Head of caudate nucleus (tissue), 42 donors: Measurements from ENCODE around the gene RPS6KA4.
A peak's percentile ranks its signal among the peaks of the same experiment; 100 is the strongest.

Source experiments
- DNase-seq, 42 donors: peaks; one replicate each; pipeline versions ENCODE4 v3.0.0 to v3.0.0-alpha.2; 2020 to 2021; ENCODE audit warnings: mixed read lengths in 7 of 42
- intact Hi-C: fragments of 100-400 bp; cut with DNase I; formaldehyde crosslinking; loops from one replicate; pipeline ENCODE4 v1.15.0; 2022

Gene RPS6KA4

DNA sequence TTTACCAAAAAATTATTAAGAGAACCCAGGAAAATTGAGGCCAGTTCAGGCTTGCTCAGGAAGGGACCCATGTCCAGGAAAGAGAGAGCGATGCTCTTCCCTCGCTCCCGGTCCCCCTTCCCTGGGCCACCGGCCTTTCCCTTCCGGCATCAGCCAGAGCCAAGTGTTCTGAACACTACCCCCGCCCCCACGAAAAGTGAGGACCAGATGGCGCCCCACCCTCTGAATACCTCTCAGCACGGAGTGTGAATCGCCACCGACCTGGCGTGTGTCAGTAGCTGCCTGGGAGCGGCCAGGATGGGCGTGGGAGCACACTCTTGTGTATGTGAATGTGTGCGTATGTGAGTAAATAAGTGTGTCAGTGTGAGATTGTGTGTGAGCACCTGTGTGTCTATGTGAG is 20.2 kb downstream of the RPS6KA4 start:
- DNase-seq = no peak
- intact Hi-C loops = no loop called here

DNA sequence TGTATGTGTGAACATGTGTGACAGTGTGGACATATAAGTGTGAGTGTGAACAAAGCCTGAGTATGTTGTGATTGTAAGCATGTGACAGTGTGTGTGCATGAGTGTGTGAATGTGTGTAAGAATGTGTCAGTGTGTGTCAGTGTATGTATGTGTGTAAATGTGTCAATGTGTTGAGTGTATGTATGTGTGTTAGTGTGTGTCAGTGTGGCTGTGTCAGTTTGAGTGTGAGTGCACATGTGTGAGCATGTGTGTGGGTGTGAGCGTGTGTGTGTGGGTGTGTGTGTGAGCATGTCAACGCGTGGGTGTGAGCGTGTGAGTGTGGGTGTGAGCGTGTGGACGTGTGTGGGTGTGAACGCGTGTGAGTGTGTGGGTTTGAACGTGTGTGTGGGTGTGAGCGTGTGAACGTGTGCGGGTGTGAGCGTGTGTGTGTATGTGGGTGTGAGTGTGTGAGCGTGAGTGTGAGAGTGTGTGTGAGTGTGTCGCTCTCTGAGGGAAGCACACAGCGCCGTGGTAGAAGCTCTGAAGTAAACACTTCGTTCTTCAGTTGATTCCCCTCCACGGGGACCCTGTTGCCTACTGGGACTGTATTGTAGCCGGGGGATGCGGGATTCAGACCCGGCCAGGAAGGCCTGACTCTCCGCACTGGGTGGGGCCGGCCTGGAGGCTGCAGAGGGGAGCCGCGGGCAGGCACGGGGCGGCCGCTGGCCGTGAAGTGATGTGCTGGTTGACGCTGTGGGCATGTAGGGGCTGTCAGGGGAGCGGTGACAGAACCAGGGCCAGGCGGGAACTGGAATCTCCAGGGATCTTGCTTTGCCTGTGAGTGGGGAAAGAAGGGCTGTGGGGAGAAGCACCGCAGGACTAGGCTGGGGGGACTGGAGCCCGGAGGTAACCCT is 21.1 kb downstream of the RPS6KA4 start:
- no peak for DNase-seq
- intact Hi-C loops = no loop called here

DNA sequence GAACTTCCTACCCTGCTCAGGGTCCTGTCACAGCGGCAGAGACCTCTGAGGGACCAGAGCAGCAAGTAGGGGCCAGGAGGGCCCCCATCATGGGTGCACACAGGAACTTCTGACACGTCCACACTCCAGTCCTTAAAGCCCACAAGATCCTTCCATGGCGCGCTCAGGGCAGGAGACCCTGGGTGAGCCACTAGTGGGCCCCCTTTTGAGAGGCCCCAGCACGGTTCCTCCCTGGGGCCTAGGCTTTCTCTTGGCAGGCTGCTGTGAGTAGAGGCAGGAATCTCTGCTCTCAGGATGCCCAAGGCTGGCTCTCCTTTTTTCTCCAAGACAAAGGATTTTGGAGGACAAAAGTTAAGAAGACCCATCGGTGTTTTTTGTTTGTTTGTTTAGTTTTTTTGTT is 22.4 kb downstream of the RPS6KA4 start:
- DNase-seq = no peak
- intact Hi-C loops = no loop called here

DNA sequence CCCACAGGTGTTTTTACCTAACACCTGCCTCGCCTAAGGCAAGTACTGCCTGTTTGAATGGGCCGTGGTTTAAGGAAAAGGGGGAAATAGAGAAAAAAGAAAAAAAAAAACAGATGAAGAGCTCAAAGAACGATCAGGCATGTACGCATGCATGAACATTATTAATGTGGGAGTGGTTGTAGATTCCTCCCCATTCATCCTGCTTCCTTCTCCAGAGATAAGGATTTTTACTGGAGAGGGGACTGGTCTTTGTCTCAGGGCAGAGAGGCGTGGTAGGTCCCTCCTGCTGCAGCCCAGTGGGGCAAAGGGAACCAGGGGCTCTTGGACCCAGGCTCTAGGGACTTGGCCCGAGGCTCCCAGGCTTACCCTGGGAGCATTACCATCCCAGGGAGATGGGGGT is 23.1 kb downstream of the RPS6KA4 start:
- DNase-seq = no peak
- intact Hi-C loops = no loop called here

DNA sequence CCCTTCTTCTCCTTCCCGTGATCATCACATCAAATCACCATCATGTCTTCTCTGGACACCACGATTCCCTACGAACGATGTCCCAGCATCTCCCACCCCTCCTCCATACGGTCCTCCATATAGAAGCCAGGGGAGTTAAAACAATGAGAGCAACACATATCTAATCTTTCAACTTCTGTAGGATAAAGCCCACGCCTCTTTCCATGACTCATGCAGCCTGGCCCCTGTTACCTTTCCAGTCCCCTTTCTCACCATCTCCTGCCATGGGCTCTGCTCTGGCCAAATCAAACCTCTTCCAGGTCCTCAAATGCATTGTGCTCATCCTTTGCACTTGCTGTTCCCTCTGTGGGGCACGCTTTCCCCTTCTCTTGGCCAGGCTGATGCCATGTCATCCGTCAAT is 23.6 kb downstream of the RPS6KA4 start:
- intact Hi-C loops = no loop called here

DNA sequence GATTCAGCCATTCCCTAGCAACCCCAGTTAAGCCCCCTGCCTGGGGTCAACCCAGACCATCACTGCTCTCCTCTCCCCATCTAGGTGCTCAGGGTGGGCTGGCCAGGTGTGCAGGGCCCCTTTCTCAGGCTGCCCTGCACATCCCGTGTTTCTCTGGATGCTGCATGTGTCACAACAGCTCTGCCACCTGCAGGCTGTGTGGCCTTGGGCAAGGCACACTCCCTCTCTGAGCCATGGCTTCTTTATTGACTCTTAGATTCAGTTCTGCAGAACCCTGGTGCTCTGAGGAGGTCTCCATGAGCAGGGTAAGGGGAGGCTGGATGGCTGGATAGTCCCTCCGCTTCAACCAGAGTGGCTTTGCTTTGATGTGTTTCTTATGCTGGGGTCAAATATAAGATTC is 24.6 kb downstream of the RPS6KA4 start:
- intact Hi-C loops = no loop called here
- no peak for DNase-seq

More for the DNA sequence above, 23.6 kb downstream of the RPS6KA4 start:
- DNase-seq = no peak

DNA sequence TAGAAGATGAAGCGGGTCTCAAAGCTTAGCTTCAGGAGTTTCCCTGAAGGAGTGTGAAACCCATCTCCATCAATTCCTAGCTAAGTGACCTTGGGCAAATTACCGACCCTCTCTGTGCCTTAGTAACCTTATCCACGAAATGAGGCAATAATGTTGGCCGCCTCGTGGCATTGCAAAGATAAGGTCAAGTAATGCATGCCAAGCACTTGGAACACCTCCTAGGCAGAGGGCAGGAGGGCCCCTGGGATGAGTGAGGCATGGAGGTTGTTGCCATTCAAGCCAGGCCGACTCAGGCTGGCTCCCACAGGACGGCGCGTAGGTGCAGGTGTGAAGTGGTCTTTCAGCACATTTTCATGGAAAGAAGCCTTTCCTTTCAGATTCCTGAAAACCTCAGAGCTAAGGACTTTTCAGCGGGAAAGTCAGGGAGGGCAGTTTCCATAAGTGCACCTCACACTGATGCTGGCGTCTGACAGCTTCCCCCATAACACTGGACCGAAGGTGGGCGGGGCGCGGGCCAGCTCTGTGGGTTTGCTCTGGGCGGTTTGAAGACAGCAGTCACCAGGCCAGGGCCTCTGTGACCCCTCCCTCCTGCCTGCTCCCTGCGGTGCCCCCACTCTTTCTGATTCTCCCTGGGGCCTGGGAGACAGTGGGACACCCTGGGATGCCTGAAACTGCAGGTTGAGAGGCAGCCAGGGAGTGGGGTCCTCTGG is 25.2 kb downstream of the RPS6KA4 start:
- intact Hi-C loops = no loop called here
- no peak for DNase-seq

DNA sequence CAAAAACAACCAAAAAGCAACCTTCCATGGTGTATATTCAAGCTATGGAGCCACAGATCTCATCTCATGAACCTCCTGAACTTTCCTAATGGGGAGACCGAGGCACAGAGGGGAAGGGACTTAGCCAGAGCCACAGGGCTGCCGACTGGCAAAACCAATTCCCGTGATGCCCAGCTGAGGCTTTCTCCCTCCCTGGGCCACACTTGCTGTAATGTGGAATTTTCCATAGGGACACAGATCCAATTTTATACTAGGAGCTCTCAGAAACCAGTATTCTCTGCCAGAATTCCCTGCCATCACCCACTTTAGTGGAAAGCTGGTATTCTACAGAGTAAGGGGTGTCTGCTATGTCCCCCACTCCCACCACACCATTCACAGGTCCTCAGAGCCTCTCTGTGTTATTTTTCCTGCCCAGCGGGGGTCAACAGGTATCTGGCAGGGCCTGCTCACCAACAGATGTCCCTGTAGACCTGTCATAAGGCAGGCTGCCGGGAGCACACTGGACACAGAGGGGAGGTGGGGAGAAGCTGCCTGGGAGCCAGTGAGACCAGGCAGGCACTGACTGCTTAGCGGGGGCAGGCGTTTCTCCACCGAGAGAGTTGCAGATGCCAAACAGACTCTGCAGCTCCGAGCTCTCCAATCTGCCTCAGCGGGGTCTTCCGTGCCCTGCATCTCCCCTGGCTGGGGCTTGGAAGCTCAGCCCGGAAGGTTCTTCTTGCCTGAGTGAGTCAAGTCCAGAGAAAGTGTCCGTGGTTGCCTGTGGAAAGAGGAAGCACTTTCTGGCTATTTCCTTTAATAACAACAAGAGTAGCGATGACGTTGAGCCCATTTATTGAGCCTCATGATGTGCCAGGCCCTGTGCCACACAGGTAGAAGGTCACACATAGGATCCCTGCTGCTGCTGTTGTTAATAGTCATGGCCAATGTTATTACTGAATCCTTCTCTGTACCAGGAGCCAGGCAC is 26.3 kb downstream of the RPS6KA4 start:
- intact Hi-C loops = no loop called here
- peak in 5 of 42 donors; percentile 8 to 38 (median 13) for DNase-seq

DNA sequence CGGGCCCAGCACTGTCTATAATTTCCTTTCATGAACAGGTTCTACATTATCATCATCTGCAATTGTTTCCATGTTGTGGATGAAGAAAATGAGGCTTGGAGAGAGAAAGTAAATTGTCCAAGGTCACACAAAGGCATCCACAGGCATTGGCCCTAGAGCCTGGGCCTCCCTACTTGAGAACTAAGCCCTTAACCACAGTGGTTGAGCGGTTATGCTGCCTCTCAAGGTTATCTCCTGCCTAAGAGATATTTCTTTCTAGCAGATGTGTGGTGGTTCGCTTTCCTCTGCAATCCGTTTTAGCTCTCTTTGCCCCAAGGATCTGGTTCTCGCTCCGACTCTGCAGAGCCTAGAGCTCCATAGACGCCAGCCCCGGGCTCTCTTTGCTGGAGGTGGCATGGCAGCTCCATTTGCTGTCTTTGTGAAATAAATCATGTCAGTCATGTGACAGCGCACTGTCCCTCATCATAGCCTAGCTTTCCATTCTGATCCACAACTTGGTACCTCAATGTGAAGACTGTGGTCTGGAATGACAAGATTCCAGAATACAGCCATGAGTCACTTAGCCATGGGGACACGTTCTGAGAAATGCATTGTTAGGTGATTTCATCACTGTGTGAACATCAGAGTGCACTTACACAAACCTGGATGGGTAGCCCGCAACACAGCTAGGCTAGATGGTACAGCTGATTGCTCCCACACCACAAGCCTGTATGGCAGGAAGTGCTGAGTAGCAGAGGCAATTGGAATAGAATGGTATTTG is 27.2 kb downstream of the RPS6KA4 start:
- intact Hi-C loops = no loop called here
- DNase-seq = no peak

DNA sequence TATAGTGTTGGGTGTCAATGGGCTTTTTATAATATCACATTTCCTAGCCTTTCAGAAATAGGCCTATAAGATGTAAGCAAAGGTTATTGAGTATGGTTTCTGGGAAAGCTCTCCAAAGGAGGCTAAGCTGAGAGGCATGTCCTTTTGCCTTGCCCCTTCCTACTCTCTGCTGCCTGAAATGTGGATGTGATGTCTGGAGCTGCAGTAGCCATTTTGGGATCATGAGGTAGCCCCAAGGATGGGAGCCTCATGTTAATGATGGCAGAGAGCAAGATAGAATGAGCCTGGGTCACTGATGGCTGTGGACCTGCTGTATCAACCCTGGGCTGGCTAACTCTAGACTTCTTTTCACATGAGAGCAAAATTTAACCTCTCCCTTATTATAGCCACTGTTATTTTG is 29.0 kb downstream of the RPS6KA4 start:
- intact Hi-C loops = no loop called here
- DNase-seq = no peak

DNA sequence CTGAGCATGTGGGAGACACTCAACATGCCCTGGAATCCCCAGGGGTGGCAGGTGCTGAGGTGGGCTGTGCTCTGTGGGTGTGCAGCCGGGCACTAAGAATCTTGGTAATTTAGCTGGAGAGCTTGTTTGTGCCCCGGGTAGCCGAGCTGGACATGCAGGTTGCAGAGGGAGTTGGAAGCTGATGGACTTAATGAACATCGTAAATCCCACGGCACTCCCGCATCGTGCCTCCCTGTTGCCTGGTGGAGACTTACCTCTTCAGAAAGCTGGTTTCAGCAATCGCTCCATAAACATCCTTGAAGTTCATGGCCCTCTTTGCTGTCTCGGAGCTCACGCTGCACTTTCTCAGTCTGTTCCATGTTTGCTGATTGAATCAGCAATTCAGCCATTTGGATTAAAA is 29.9 kb downstream of the RPS6KA4 start:
- intact Hi-C loops = no loop called here
- DNase-seq = no peak

DNA sequence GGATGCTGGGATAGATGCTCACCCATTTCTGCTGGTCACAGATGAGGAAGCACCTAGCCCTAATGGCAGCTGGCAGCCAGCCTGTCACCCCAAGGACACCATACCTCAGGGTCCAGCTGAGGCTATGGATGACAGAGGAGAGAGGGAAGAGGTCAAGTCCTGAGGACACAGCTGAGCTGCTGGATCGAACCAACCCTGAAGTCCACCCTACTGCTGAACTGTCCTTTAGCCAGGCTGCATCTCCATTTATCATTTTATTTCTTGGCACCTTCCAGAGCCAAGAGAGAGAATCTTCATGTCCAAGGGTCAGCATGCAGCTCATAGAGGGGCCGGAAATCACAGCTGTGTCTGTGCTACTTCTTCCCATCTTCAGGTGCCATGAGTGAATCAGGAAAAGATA is 30.9 kb downstream of the RPS6KA4 start:
- intact Hi-C loops = no loop called here
- DNase-seq = no peak

DNA sequence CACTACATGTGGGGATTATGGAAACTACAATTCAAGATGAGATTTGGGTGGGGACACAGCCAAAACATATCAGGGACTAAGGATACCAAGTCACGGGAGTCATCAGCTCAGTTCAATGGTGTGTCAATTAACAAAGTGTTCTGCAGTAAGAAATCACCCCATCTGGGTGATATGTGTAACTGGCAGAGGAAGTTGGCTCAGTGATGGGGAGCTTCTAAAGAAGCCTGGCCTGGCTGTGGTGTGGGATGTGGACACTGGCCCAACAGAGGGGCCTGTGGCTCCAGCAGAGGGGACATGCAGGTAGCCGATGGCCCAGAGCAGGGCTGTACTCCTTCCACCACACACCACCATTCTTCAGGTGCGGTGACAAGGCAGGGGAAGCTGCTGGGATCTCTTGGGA is 31.6 kb downstream of the RPS6KA4 start:
- intact Hi-C loops = no loop called here
- no peak for DNase-seq

DNA sequence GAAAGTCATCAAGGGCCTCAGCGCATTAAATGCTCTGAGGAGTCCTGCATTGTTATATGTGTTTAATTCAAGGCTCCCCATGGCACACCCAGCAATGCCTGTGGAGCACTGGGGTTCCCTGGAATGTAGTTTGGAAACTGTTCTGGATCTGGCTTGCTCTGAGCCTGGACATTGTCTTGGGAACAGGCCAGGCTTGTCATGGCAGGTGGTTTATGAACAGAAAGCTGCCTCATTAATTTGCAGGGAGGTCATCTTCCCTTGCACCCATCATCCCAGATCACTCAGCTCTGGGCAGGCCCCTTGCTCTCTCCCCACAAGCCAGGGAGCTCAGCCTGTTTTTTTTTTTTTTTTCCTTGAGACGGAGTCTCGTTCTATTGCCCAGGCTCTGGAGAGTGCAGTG is 32.9 kb downstream of the RPS6KA4 start:
- intact Hi-C loops = no loop called here
- no peak for DNase-seq

DNA sequence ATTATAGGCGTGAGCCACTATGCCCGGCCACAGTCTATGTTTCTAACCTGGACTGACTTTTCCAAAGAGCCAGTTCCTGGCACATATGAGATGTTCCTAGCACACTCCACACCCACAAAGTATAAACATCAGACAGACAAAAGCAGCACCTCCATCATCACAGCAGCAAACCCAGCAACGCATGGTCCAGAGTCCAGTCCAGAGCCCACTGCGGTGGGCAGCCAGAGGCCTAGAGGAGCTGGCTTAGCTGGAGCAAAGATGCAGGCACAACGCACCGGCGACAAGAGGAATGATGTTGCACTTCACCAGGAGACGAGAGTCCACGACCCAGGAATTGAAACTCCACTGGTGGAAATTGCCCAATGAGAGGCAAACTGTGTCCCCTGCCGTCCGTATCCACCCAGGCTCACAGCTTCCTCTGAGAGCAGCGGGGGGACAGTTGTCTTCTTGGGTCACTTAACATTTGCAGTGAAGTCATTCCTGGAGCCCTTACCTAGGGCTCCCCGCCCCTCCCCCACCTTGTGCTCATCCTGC is 36.6 kb downstream of the RPS6KA4 start:
- peak in 9 of 42 donors; percentile 6 to 55 (median 13) for DNase-seq
- intact Hi-C loops = no loop called here

DNA sequence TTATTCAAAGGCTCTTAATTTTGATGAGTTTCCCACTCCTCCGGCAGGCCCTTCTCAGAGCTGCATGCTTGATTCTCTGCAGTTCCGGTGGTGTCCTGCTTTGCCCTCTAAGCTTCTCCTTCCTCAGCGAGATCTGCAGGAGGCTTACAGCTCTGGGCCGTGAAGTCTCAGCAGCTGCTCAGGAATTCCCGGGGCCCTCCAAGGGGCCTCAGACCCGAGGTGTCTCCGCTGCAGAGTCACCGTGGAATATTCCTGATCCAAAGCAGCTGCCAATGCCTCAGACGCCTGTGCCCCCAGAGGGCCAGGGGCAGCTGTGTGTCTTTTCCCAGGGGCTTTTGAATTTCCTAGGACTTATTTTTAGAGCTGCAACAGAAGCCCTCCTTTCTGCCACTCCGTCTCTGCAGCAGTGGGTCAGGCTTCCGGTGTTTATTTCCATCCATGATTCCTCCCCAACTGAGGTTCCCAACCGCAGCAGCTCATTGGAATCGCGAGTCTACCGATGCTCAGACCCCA is 37.2 kb downstream of the RPS6KA4 start:
- peak in 2 of 42 donors; percentile 26 to 41 for DNase-seq
- intact Hi-C loops = no loop called here

DNA sequence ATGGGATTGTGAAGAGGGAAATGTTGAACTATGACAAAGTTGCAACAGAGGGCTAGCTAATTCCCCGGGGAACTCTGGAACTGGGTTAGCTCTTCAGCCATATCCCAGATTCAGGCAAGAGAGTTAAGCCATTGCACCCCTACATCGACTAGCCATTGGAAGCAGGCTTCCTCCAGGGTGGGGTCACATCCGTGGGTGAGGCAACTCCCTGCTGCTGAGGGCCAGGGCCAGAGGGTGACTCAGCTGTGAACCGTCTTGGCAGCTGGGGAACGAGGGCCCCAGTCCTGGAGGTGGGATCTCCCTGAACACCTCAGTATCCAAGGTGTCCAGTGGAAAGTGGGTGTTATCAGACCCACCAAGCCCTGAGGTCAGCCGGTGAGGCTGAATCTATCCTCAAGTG is 41.1 kb downstream of the RPS6KA4 start:
- no peak for DNase-seq
- intact Hi-C loops = no loop called here

DNA sequence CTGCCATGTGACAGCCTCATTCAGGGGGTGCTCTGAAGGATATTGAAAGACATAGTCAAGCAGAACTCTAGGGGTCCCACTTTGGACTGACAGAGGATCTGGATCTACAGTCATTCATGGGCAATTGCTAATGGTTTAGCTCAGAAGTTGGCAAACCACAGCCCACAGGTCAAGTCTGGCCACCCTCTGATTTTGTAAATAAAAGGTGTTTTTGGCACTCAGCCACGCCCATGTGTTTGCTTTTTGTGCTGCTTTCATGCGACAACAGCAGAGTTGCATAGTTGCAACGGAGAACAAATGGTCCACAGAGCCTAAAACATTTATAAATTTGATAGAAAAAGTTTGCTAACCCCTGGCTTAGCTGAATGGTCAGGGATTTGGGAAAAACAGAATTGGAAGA is 41.7 kb downstream of the RPS6KA4 start:
- DNase-seq = no peak
- intact Hi-C loops = no loop called here
